ENCODE measurements around the gene CIB1.

- TF ChIP-seq TARDBP (IDR thresholded peaks at IDR 0.05; ENCODE audit: borderline replicate concordance) (no peak), CTCF (IDR thresholded peaks at IDR 0.05 in 2 of 3, conservative IDR thresholded peaks at IDR 0.05 in 1 of 3; ENCODE audit: control insufficient read depth in 2 of 3, extremely low read depth in 1 of 3, insufficient read depth in 1 of 3, low read depth in 3 of 3, low read length in 3 of 3) (no peak), ZNF207 (IDR thresholded peaks at IDR 0.05; ENCODE audit: borderline replicate concordance) (no peak), ZBTB4 (CRISPR knock-in tag; IDR thresholded peaks at IDR 0.05) (no peak), CBFB (IDR thresholded peaks at IDR 0.05; ENCODE audit: low read depth) (no peak), ATF3 (IDR thresholded peaks at IDR 0.05; ENCODE audit: borderline replicate concordance, extremely low read depth, low read depth, low read length) (no peak), USF2 (IDR thresholded peaks at IDR 0.05; ENCODE audit: borderline replicate concordance, low read depth, low read length) (no peak)
Measured at GRCh38 chr15:90239371-90239770, 5.6 kb upstream of the CIB1 start.
